NCI-H2171 (cell line): Measurements from ENCODE around the gene POU5F2.

ENCODE experiments used
- DNase-seq: peaks from one replicate; lab custom pipeline; 2025; lab: John Stamatoyannopoulos, UW

The POU5F2 gene

GRCh38 chr5:93741136-93741811 lies at the start of gene POU5F2:
Gene POU5F2, minus strand, starts transcription at chr5:93741600. Its CDS starts 37 bp downstream, at chr5:93741563.
- no peak for DNase-seq

- no peak for DNase-seq
These were observed 49.0 kb upstream of the POU5F2 start for GRCh38 chr5:93790401-93790800.

- DNase-seq: no peak
These were observed 48.0 kb upstream of the POU5F2 start for GRCh38 chr5:93789173-93790067.

- DNase-seq: no peak
These were observed 46.2 kb upstream of the POU5F2 start for GRCh38 chr5:93787598-93787997.

- no peak for DNase-seq
These were observed 44.1 kb upstream of the POU5F2 start for GRCh38 chr5:93785475-93785874.

GRCh38 chr5:93782978-93783377 lies 41.6 kb upstream of the POU5F2 start:
- no peak for DNase-seq

GRCh38 chr5:93777620-93778019 lies 36.2 kb upstream of the POU5F2 start:
- no peak for DNase-seq

- DNase-seq: no peak
These were observed 15.0 kb upstream of the POU5F2 start for GRCh38 chr5:93756372-93756771.

- DNase-seq: no peak
These were observed 14.3 kb upstream of the POU5F2 start for GRCh38 chr5:93755716-93756115.

- DNase-seq: no peak
These were observed 7.5 kb upstream of the POU5F2 start for GRCh38 chr5:93748875-93749397.

- no peak for DNase-seq
These were observed 5.1 kb upstream of the POU5F2 start for GRCh38 chr5:93746406-93747056.

GRCh38 chr5:93736284-93736683 lies 5.1 kb downstream of the POU5F2 start:
- no peak for DNase-seq

- no peak for DNase-seq
These were observed 6.0 kb downstream of the POU5F2 start for GRCh38 chr5:93735378-93735777.

- DNase-seq: no peak
These were observed 9.4 kb downstream of the POU5F2 start for GRCh38 chr5:93731987-93732386.

- no peak for DNase-seq
These were observed 14.8 kb downstream of the POU5F2 start for GRCh38 chr5:93726595-93726994.

- no peak for DNase-seq
These were observed 16.6 kb downstream of the POU5F2 start for GRCh38 chr5:93724791-93725190.

- no peak for DNase-seq
These were observed 17.7 kb downstream of the POU5F2 start for GRCh38 chr5:93723681-93724080.

- no peak for DNase-seq
These were observed 18.4 kb downstream of the POU5F2 start for GRCh38 chr5:93723005-93723404.

GRCh38 chr5:93722588-93722987 lies 18.8 kb downstream of the POU5F2 start:
- DNase-seq: no peak

GRCh38 chr5:93721511-93721910 lies 19.9 kb downstream of the POU5F2 start:
- no peak for DNase-seq

GRCh38 chr5:93721071-93721470 lies 20.3 kb downstream of the POU5F2 start:
- DNase-seq: no peak

GRCh38 chr5:93717162-93717561 lies 24.2 kb downstream of the POU5F2 start:
- DNase-seq: no peak

GRCh38 chr5:93716453-93716852 lies 24.9 kb downstream of the POU5F2 start:
- no peak for DNase-seq
